K562 (cell line): ENCODE results near the gene RPLP2. TPM values are rescaled to one million over a fixed set of nuclear protein-coding genes. Genes with fewer than 3 reads are reported as not detected.

Experiments
- ETS2 ChIP-seq: IDR thresholded peaks from 2 replicates; pipeline ENCODE4 v1.6.1; 2016; ENCODE audit warnings: borderline replicate concordance, missing genetic modification characterization, mild to moderate bottlenecking, moderate library complexity, missing compliant biosample characterization; ENCODE audit not compliant: poor library complexity, severe bottlenecking
- FOXA1 ChIP-seq: fragments of 450-650 bp; IDR thresholded peaks from 2 replicates; pipeline ENCODE4 v1.6.1; 2016; ENCODE audit warnings: mild to moderate bottlenecking, borderline replicate concordance
- HIVEP1 ChIP-seq: fragments of 250-450 bp; sonication (Bioruptor Pico); IDR thresholded peaks from 2 replicates; pipeline ENCODE4 v1.4.0; 2020; ENCODE audit warnings: mild to moderate bottlenecking
- IRF1 ChIP-seq: sonication (generic); formaldehyde crosslinking; IDR thresholded peaks from 2 replicates; pipeline ENCODE4 v1.8.0; 2022; ENCODE audit warnings: missing genetic modification reagents, mild to moderate bottlenecking, borderline replicate concordance
- NFIC ChIP-seq: fragments of 450-650 bp; IDR thresholded peaks from 2 replicates; pipeline ENCODE4 v1.6.1; 2017; ENCODE audit warnings: mild to moderate bottlenecking, inconsistent platforms
- SMC3 ChIP-seq: conservative IDR thresholded peaks from 2 replicates; pipeline ENCODE4 v1.6.1; 2011; ENCODE audit warnings: low read depth, low read length, improper control_type of control experiment; ENCODE audit not compliant: insufficient read depth
- TBP ChIP-seq: optimal IDR thresholded peaks from 2 replicates; pipeline ENCODE3; 2011; ENCODE audit warnings: low read depth, low read length, improper control_type of control experiment
- ZC3H8 ChIP-seq: fragments of 450-650 bp; IDR thresholded peaks from 2 replicates; pipeline ENCODE4 v1.6.1; 2017
- ZHX1 ChIP-seq: fragments of 150-350 bp; conservative IDR thresholded peaks from 2 replicates; pipeline ENCODE4 v1.6.1; 2014; ENCODE audit warnings: low read length
- ZKSCAN3 ChIP-seq: fragments of 250-450 bp; sonication (Bioruptor Pico); IDR thresholded peaks from 2 replicates; pipeline ENCODE4 v1.4.0; 2020
- ZNF785 ChIP-seq: fragments of 250-450 bp; sonication (Bioruptor Pico); IDR thresholded peaks from 2 replicates; pipeline ENCODE4 v1.4.0; 2020; ENCODE audit warnings: mild to moderate bottlenecking
- polyA plus RNA-seq, 8 experiments: library from polyadenylated mRNA; depleted of rRNA in 4 of 8; stranded (reverse) in 5 of 8; unstranded in 3 of 8; fragments of >200 nt; fragmentation: Nextera tagmentation in 2 of 8; fragmentation: Illumina TruSeq in 1 of 8; extraction: Ambion mirVana in 2 of 8; extraction: Trizol in 1 of 8; gene quantifications; 2 replicates each; pipeline versions ENCODE4 v1.2.1 to v1.2.3, GENCODE V29; 2011 to 2014; ENCODE audit warnings: inconsistent platforms in 1 of 8, missing spikeins in 1 of 8
- total RNA-seq, 7 experiments: library from RNA; depleted of rRNA in 6 of 7; stranded (reverse); fragments of >200 nt in 6 of 7; fragmentation: Illumina TruSeq in 2 of 7; extraction: Trizol in 2 of 7; gene quantifications; 2 replicates each; pipeline versions ENCODE4 v1.2.1 to v1.2.3, GENCODE V29; 2011 to 2021; ENCODE audit warnings: low replicate concordance in 1 of 7
- TF ChIP-seq, protein P1 (sequence below): fragments of 450-650 bp; IDR thresholded peaks from 2 replicates; pipeline ENCODE4 v1.6.1; 2016; ENCODE audit warnings: borderline replicate concordance
- TF ChIP-seq, protein P2 (sequence below): fragments of 450-650 bp; conservative IDR thresholded peaks from 2 replicates; pipeline ENCODE4 v1.6.1; 2016; ENCODE audit warnings: missing genetic modification characterization, low read depth, mild to moderate bottlenecking, missing compliant biosample characterization, moderate library complexity
- TF ChIP-seq, protein P3 (sequence below): fragments of 450-650 bp; formaldehyde crosslinking; IDR thresholded peaks from 2 replicates; pipeline ENCODE4 v1.4.0; 2020; ENCODE audit warnings: mild to moderate bottlenecking, moderate library complexity

RPLP2 gene
- total and polyA plus RNA-seq, 9 of the 15 experiments (the other 6 are each of a cell fraction or from before 2014, with no cell fraction given): 528 to 3,807 (median 1,633) TPM

DNA sequence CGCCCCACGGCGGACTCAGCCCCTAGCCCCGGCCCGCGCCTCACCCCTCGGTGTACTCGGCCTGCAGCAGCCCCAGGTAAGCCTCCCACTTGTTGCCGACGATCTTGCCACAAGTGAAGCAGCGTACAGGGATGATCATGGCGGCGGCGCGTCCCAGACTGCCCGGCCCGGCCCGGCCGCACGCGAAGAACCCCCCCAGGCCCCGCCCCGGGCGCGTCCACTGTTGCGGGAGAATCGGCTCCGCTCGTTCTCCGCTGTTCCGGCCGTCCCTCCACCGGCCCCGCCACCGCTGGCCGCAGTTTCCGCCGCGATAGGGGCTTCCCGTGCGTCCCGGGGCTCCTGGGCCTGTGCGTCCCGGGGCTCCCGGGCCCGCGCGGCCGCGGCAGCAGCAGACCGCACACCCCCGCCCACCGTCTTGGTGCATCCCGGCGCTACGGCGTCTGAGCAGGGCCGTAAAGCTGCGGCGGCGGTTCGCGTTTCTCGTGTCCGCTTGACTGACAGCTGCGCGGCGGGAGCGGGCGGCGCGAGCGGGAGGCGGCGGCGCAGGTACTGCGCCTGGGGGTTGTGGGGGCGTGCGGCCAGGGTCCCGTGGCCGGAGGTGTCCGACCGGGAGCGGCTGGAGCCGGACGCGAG is 32.7 kb downstream of the RPLP2 start, which contains the start of the genes POLR2L and TSPAN4 (continued):
- TF ChIP-seq, protein P1, sequence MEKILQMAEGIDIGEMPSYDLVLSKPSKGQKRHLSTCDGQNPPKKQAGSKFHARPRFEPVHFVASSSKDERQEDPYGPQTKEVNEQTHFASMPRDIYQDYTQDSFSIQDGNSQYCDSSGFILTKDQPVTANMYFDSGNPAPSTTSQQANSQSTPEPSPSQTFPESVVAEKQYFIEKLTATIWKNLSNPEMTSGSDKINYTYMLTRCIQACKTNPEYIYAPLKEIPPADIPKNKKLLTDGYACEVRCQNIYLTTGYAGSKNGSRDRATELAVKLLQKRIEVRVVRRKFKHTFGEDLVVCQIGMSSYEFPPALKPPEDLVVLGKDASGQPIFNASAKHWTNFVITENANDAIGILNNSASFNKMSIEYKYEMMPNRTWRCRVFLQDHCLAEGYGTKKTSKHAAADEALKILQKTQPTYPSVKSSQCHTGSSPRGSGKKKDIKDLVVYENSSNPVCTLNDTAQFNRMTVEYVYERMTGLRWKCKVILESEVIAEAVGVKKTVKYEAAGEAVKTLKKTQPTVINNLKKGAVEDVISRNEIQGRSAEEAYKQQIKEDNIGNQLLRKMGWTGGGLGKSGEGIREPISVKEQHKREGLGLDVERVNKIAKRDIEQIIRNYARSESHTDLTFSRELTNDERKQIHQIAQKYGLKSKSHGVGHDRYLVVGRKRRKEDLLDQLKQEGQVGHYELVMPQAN: no peak
- no peak for TF ChIP-seq ZC3H8
- TF ChIP-seq, protein P2, sequence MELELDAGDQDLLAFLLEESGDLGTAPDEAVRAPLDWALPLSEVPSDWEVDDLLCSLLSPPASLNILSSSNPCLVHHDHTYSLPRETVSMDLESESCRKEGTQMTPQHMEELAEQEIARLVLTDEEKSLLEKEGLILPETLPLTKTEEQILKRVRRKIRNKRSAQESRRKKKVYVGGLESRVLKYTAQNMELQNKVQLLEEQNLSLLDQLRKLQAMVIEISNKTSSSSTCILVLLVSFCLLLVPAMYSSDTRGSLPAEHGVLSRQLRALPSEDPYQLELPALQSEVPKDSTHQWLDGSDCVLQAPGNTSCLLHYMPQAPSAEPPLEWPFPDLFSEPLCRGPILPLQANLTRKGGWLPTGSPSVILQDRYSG (tag): no peak
- peak; percentile 97 for TF ChIP-seq TBP
- no peak for TF ChIP-seq ZHX1
- no peak for TF ChIP-seq ETS2
- TF ChIP-seq, protein P3, sequence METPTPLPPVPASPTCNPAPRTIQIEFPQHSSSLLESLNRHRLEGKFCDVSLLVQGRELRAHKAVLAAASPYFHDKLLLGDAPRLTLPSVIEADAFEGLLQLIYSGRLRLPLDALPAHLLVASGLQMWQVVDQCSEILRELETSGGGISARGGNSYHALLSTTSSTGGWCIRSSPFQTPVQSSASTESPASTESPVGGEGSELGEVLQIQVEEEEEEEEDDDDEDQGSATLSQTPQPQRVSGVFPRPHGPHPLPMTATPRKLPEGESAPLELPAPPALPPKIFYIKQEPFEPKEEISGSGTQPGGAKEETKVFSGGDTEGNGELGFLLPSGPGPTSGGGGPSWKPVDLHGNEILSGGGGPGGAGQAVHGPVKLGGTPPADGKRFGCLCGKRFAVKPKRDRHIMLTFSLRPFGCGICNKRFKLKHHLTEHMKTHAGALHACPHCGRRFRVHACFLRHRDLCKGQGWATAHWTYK (CRISPR knock-in tag): peak; percentile 92
- TF ChIP-seq FOXA1: no peak
- no peak for TF ChIP-seq NFIC
- TF ChIP-seq SMC3: no peak
- TF ChIP-seq ZKSCAN3 (CRISPR knock-in tag): no peak
- TF ChIP-seq HIVEP1 (CRISPR knock-in tag): 0 out of 2 replicates have a peak, but pooled peaks have one; percentile 38
- TF ChIP-seq ZNF785: no peak
- TF ChIP-seq IRF1 (CRISPR knock-in tag): no peak
